ENCODE data around the gene LPP.

GRCh38 chr3:188274249-188274915 is 120.4 kb downstream of the LPP start:
- TF ChIP-seq, protein P1, sequence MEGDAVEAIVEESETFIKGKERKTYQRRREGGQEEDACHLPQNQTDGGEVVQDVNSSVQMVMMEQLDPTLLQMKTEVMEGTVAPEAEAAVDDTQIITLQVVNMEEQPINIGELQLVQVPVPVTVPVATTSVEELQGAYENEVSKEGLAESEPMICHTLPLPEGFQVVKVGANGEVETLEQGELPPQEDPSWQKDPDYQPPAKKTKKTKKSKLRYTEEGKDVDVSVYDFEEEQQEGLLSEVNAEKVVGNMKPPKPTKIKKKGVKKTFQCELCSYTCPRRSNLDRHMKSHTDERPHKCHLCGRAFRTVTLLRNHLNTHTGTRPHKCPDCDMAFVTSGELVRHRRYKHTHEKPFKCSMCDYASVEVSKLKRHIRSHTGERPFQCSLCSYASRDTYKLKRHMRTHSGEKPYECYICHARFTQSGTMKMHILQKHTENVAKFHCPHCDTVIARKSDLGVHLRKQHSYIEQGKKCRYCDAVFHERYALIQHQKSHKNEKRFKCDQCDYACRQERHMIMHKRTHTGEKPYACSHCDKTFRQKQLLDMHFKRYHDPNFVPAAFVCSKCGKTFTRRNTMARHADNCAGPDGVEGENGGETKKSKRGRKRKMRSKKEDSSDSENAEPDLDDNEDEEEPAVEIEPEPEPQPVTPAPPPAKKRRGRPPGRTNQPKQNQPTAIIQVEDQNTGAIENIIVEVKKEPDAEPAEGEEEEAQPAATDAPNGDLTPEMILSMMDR (IDR thresholded peaks at IDR 0.05) = no peak
- TF ChIP-seq POLR2A (IDR thresholded peaks at IDR 0.05) (no peak), POLR2AphosphoS5 (IDR thresholded peaks at IDR 0.05) (peak in 1 of 3 donors; percentile 28), EP300 (IDR thresholded peaks at IDR 0.05; ENCODE audit: low read depth) (no peak)
